ENCODE measurements around the gene UBE4B.
"Not testable (repeated sequence)": the region's sequence is repeated elsewhere in the genome, so short reads cannot be mapped to it uniquely, and the experiment has no call there.

Gene UBE4B

DNA sequence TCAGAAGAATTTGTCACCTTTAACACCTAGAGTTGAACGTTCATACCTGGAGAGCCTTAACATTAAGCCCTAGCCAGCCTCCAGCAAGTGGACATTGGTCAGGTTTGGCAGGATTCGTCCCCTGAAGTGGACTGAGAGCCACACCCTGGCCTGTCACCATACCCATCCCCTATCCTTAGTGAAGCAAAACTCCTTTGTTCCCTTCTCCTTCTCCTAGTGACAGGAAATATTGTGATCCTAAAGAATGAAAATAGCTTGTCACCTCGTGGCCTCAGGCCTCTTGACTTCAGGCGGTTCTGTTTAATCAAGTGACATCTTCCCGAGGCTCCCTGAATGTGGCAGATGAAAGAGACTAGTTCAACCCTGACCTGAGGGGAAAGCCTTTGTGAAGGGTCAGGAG lies 52.3 kb downstream of the UBE4B start:
- Histone ChIP-seq H3K4me1 (ENCODE audit: control insufficient read depth, insufficient read depth, low read length) (no peaks in the 10 kb centered on the region), H3K27ac (ENCODE audit: low read length) (no peak overlapping the region), H3K36me3 (ENCODE audit: control insufficient read depth, insufficient read depth, low read length) (no peaks in the 10 kb centered on the region), H3K9me3 (ENCODE audit: control insufficient read depth, insufficient read depth, low read length) (no peaks in the 10 kb centered on the region), H3K27me3 (ENCODE audit: control insufficient read depth, insufficient read depth, low read length) (no peaks in the 10 kb centered on the region), H3K4me3 (ENCODE audit: low read length) (no peak overlapping the region)
- WGBS (ENCODE audit: insufficient coverage, insufficient read length): no CpG with 5 or more reads among the region's 5 CpGs
- no peak for DNase-seq (ENCODE audit: low read depth, low spot score)

DNA sequence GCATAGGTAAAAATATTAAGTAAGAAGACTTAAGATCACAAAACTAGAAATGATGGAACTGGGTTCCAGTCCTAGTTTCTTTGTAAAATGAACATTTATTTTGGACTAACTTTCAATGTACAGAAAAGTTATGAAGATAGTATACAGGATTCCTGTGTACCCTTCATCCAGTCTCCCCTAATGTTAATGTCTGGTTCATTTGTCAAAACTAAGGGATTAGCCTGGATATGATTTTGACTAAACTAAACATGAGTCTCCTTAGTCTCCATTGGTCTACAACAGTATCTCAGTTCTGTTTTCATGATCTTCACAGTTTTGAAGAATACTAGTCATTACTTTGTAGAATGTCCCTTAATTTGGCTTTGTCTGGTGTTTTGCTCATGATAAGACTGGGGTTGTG lies 54.5 kb downstream of the UBE4B start:
- Histone ChIP-seq H3K27ac (ENCODE audit: low read length) (no peak overlapping the region), H3K4me3 (ENCODE audit: low read length) (no peak overlapping the region), H3K36me3 (ENCODE audit: control insufficient read depth, insufficient read depth, low read length) (no peaks in the 10 kb centered on the region), H3K4me1 (ENCODE audit: control insufficient read depth, insufficient read depth, low read length) (no peaks in the 10 kb centered on the region), H3K9me3 (ENCODE audit: control insufficient read depth, insufficient read depth, low read length) (no peaks in the 10 kb centered on the region), H3K27me3 (ENCODE audit: control insufficient read depth, insufficient read depth, low read length) (no peaks in the 10 kb centered on the region)
- DNase-seq (ENCODE audit: low read depth, low spot score): no peak

- Histone ChIP-seq H3K4me3 (ENCODE audit: low read length) (no peak overlapping the region), H3K27me3 (ENCODE audit: control insufficient read depth, insufficient read depth, low read length) (no peaks in the 10 kb centered on the region), H3K36me3 (ENCODE audit: control insufficient read depth, insufficient read depth, low read length) (peaks cover 9% of the 10 kb centered on the region; the same call in 1 of the 2 replicates), H3K4me1 (ENCODE audit: control insufficient read depth, insufficient read depth, low read length) (no peaks in the 10 kb centered on the region; the same call in 1 of the 2 replicates), H3K9me3 (ENCODE audit: control insufficient read depth, insufficient read depth, low read length) (no peaks in the 10 kb centered on the region), H3K27ac (ENCODE audit: low read length) (no peak overlapping the region)
- no peak for DNase-seq (ENCODE audit: low read depth, low spot score)
Observed at GRCh38 chr1:10101929-10102328, 69.2 kb downstream of the UBE4B start.

DNA sequence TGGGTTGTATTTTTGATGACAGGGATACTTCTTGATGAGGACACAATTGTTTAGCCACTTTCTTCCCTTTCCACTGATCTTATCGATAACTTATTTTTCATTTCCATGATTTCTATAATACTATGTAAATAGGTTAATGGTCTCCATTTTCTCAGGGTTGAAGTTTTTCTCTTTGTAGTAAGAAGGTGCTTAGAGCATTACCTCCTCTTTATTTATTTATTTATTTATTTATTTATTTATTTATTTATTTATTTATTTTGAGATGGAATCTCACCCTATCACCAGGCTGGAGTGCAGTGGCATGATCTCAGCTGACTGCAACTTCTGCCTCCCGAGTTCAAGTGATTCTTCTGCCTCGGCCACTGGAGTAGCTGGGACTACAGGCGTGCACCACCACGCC lies 70.4 kb downstream of the UBE4B start:
- H3K27ac ChIP-seq (ENCODE audit: low read length): no peak overlapping the region
- no CpG with 5 or more reads among the region's 5 CpGs for WGBS (ENCODE audit: insufficient coverage, insufficient read length)
- H3K27me3 ChIP-seq (ENCODE audit: control insufficient read depth, insufficient read depth, low read length): no peaks in the 10 kb centered on the region
- DNase-seq (ENCODE audit: low read depth, low spot score): no peak
- H3K36me3 ChIP-seq (ENCODE audit: control insufficient read depth, insufficient read depth, low read length): peaks cover 9% of the 10 kb centered on the region; the same call in 1 of the 2 replicates
- H3K9me3 ChIP-seq (ENCODE audit: control insufficient read depth, insufficient read depth, low read length): no peaks in the 10 kb centered on the region
- no peaks in the 10 kb centered on the region; the same call in 1 of the 2 replicates for H3K4me1 ChIP-seq (ENCODE audit: control insufficient read depth, insufficient read depth, low read length)
- no peak overlapping the region for H3K4me3 ChIP-seq (ENCODE audit: low read length)

DNA sequence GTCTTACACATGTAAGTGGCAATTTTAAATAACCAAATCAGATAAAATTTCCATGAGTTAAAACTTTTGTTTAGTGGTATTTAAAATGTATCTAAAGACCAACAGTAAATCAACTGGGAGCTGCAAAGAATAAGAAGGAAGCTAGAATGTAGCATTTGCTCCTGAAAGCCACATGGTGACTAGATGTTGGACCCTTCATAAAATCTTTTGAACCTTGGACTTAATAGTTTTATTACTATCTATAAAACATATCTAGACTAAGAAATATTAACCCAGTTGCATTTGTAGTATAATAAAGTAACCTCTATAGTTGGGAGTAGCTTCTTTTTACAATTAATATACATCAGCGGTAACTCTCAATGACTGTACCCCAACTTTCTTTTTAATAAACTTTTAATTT lies 72.1 kb downstream of the UBE4B start:
- H3K9me3 ChIP-seq (ENCODE audit: control insufficient read depth, insufficient read depth, low read length): no peaks in the 10 kb centered on the region
- H3K36me3 ChIP-seq (ENCODE audit: control insufficient read depth, insufficient read depth, low read length): peaks cover 9% of the 10 kb centered on the region; the same call in 1 of the 2 replicates
- H3K4me3 ChIP-seq (ENCODE audit: low read length): no peak overlapping the region
- no peaks in the 10 kb centered on the region for H3K27me3 ChIP-seq (ENCODE audit: control insufficient read depth, insufficient read depth, low read length)
- no CpG with 5 or more reads among the region's 1 CpG for WGBS (ENCODE audit: insufficient coverage, insufficient read length)
- H3K27ac ChIP-seq (ENCODE audit: low read length): no peak overlapping the region
- no peak for DNase-seq (ENCODE audit: low read depth, low spot score)
- no peaks in the 10 kb centered on the region; the same call in 1 of the 2 replicates for H3K4me1 ChIP-seq (ENCODE audit: control insufficient read depth, insufficient read depth, low read length)

DNA sequence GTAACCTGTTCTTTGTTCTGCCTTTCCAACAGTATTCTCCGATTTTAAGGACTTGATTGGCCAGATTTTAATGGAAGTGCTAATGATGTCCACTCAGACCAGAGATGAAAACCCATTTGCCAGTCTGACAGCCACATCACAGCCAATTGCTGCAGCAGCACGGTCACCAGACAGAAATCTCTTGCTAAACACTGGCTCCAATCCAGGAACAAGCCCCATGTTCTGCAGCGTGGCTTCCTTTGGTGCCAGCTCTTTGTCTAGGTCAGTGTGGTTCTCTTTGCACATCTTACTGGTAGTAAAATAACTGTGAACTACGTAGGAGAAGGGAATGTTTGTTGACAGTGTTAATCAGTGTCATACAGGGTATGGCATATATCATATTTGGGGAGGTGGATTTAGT lies 72.7 kb downstream of the UBE4B start:
- Histone ChIP-seq H3K36me3 (ENCODE audit: control insufficient read depth, insufficient read depth, low read length) (peaks cover 9% of the 10 kb centered on the region; the same call in 1 of the 2 replicates), H3K4me3 (ENCODE audit: low read length) (no peak overlapping the region), H3K9me3 (ENCODE audit: control insufficient read depth, insufficient read depth, low read length) (no peaks in the 10 kb centered on the region), H3K27ac (ENCODE audit: low read length) (no peak overlapping the region), H3K27me3 (ENCODE audit: control insufficient read depth, insufficient read depth, low read length) (no peaks in the 10 kb centered on the region), H3K4me1 (ENCODE audit: control insufficient read depth, insufficient read depth, low read length) (no peaks in the 10 kb centered on the region; the same call in 1 of the 2 replicates)
- WGBS (ENCODE audit: insufficient coverage, insufficient read length): 100% methylated on average over 1 of the region's 4 CpGs
- no peak for DNase-seq (ENCODE audit: low read depth, low spot score)

- Histone ChIP-seq H3K36me3 (ENCODE audit: control insufficient read depth, insufficient read depth, low read length) (peaks cover 9% of the 10 kb centered on the region; the same call in 1 of the 2 replicates), H3K4me3 (ENCODE audit: low read length) (no peak overlapping the region), H3K4me1 (ENCODE audit: control insufficient read depth, insufficient read depth, low read length) (no peaks in the 10 kb centered on the region; the same call in 1 of the 2 replicates), H3K27ac (ENCODE audit: low read length) (no peak overlapping the region), H3K27me3 (ENCODE audit: control insufficient read depth, insufficient read depth, low read length) (no peaks in the 10 kb centered on the region), H3K9me3 (ENCODE audit: control insufficient read depth, insufficient read depth, low read length) (no peaks in the 10 kb centered on the region)
- no peak for DNase-seq (ENCODE audit: low read depth, low spot score)
- no CpG with 5 or more reads among the region's 17 CpGs for WGBS (ENCODE audit: insufficient coverage, insufficient read length)
Observed at GRCh38 chr1:10106241-10106640, 73.5 kb downstream of the UBE4B start.

DNA sequence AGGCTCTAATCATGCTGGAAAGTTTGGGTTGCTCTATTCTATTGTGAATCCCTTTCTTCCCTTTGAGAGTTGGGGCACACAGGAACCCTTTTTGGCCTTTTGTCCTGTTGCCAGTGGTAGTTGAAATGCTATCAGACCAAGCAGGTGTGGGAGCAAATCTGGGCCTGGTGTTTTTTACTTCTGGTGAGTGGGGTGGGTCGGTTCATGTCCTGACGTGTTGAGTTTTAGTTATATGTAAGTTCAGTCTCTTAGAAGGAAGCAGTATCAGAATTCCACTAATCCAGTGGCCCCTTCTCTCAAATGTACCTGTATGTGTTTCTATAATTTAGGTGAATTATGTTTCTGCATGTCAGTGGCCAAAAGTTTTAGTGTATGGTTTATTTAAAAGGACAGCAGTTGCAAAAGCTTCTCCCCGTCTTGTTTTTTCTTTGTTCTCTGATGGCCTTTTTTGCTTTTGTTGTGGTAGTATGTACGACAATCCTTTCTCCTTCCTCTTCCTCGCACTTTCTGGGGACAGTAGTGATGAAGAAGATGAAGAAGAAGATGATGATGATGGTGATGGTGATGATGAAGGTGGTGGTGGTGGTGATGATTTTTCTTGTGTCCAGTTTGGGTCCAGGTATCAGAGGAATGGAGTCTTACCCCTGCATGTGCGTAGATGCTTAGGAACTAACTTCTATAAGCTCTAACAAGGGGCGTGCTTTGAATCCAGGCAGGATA lies 74.2 kb downstream of the UBE4B start:
- Histone ChIP-seq H3K27me3 (ENCODE audit: control insufficient read depth, insufficient read depth, low read length) (no peaks in the 10 kb centered on the region), H3K4me3 (ENCODE audit: low read length) (no peak overlapping the region), H3K27ac (ENCODE audit: low read length) (no peak overlapping the region), H3K4me1 (ENCODE audit: control insufficient read depth, insufficient read depth, low read length) (no peaks in the 10 kb centered on the region; the same call in 1 of the 2 replicates), H3K36me3 (ENCODE audit: control insufficient read depth, insufficient read depth, low read length) (peaks cover 9% of the 10 kb centered on the region; the same call in 1 of the 2 replicates), H3K9me3 (ENCODE audit: control insufficient read depth, insufficient read depth, low read length) (no peaks in the 10 kb centered on the region)
- no CpG with 5 or more reads among the region's 7 CpGs for WGBS (ENCODE audit: insufficient coverage, insufficient read length)
- DNase-seq (ENCODE audit: low read depth, low spot score): no peak

DNA sequence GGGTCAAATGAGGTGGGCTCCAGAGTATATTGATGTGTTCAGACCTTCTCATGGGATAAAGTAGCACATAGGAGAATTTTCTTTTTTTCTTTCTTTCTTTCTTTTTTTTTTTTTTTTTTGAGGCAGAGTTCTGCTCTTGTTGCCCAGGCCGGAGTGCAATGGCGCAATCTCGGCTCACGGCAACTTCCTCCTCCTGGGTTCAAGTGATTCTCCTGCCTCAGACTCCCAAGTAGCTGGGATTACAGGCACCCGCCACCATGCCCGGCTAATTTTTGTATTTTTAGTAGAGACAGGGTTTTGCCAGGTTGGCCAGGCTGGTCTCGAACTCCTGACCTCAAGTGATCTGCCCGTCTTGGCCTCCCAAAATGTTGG lies 74.7 kb downstream of the UBE4B start:
- not testable (repeated sequence) for DNase-seq (ENCODE audit: low read depth, low spot score); H3K4me3 ChIP-seq (ENCODE audit: low read length); H3K4me1 ChIP-seq (ENCODE audit: control insufficient read depth, insufficient read depth, low read length); H3K36me3 ChIP-seq (ENCODE audit: control insufficient read depth, insufficient read depth, low read length); H3K27me3 ChIP-seq (ENCODE audit: control insufficient read depth, insufficient read depth, low read length); H3K27ac ChIP-seq (ENCODE audit: low read length); H3K9me3 ChIP-seq (ENCODE audit: control insufficient read depth, insufficient read depth, low read length)
- no CpG with 5 or more reads among the region's 8 CpGs for WGBS (ENCODE audit: insufficient coverage, insufficient read length)

GRCh38 chr1:10108134-10108663 lies 75.4 kb downstream of the UBE4B start:
- H3K36me3 ChIP-seq (ENCODE audit: control insufficient read depth, insufficient read depth, low read length): peaks cover 9% of the 10 kb centered on the region; the same call in 1 of the 2 replicates
- H3K4me3 ChIP-seq (ENCODE audit: low read length): no peak overlapping the region
- no peaks in the 10 kb centered on the region for H3K27me3 ChIP-seq (ENCODE audit: control insufficient read depth, insufficient read depth, low read length)
- DNase-seq (ENCODE audit: low read depth, low spot score): no peak
- H3K27ac ChIP-seq (ENCODE audit: low read length): no peak overlapping the region
- WGBS (ENCODE audit: insufficient coverage, insufficient read length): no CpG with 5 or more reads among the region's 8 CpGs
- H3K4me1 ChIP-seq (ENCODE audit: control insufficient read depth, insufficient read depth, low read length): no peaks in the 10 kb centered on the region; the same call in 1 of the 2 replicates
- H3K9me3 ChIP-seq (ENCODE audit: control insufficient read depth, insufficient read depth, low read length): no peaks in the 10 kb centered on the region
